Skin of body (tissue), 3 donors: Measurements from ENCODE around the gene MRS2. TPM values are rescaled to one million over a fixed set of nuclear protein-coding genes. Genes with fewer than 3 reads are reported as not detected.

Source experiments
- DNase-seq: peaks from one replicate; lab custom pipeline; 2025; lab: John Stamatoyannopoulos, UW
- small RNA-seq: library from RNA; depleted of rRNA; stranded (forward); fragments of <200 nt; gene quantifications from one replicate; pipeline ENCODE3, GENCODE V24; 2014; ENCODE audit warnings: low replicate concordance
- total RNA-seq: library from RNA; depleted of rRNA; stranded (reverse); fragments of >200 nt; gene quantifications from one replicate; pipeline ENCODE4 v1.2.3, GENCODE V29; 2014

MRS2 gene
- total RNA-seq, 1 donor from 2014 or later, result 14.4 TPM

- DNase-seq, result no peak
Observed at GRCh38 chr6:24464253-24465038, 61.7 kb downstream of the MRS2 start.

GRCh38 chr6:24469811-24470210, 67.1 kb downstream of the MRS2 start:
- no peak for DNase-seq

DNA sequence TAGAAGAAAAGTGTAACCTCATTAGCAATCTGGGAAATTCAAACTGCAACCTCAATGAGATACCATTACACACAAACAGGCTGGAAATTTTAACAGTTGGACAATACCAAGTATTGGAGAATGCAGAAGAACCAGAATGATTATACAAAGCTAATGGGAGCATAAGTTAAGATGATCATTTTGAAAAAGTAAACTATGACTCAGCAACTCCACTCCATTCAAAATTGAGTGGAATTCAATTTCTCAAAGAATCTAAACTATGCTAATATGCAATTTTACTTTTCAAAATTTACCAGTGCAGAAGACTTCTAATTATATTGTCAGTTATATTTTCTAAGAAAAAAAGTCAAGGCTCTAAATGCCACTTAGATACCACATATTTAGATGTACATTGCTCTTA, 69.4 kb downstream of the MRS2 start:
- no peak for DNase-seq

Small RNA genes lying within 50 kb of the gene (small RNA-seq; reads per million reads assigned to genes)
- not detected for gene RNU6-391P

Other genes with a start within 250 kb of the MRS2 start
- 1.2 TPM for gene DCDC2, start 44.9 kb upstream of the MRS2 start, total RNA-seq
- gene GPLD1, start 86.6 kb downstream of the MRS2 start, total RNA-seq, result 10.2 TPM
- gene ALDH5A1, start 92.0 kb downstream of the MRS2 start, total RNA-seq, result 7.7 TPM
- 0.20 TPM for gene KIAA0319, start 243.3 kb downstream of the MRS2 start, total RNA-seq